Measurements from ENCODE around the gene MPV17L.
"Not testable (repeated sequence)": the region's sequence is repeated elsewhere in the genome, so short reads cannot be mapped to it uniquely, and the experiment has no call there.

The MPV17L gene

GRCh38 chr16:15395631-15396508 is at the start of gene MPV17L:
Gene MPV17L, plus strand, starts transcription at chr16:15395754. Its CDS starts 144 bp downstream, at chr16:15395898.
- not testable (repeated sequence) for DNase-seq (ENCODE audit: low read depth)

GRCh38 chr16:15348721-15349120 is 46.8 kb upstream of the MPV17L start:
- DNase-seq (ENCODE audit: low read depth): not testable (repeated sequence)

GRCh38 chr16:15351251-15351650 is 44.3 kb upstream of the MPV17L start:
- not testable (repeated sequence) for DNase-seq (ENCODE audit: low read depth)

DNA sequence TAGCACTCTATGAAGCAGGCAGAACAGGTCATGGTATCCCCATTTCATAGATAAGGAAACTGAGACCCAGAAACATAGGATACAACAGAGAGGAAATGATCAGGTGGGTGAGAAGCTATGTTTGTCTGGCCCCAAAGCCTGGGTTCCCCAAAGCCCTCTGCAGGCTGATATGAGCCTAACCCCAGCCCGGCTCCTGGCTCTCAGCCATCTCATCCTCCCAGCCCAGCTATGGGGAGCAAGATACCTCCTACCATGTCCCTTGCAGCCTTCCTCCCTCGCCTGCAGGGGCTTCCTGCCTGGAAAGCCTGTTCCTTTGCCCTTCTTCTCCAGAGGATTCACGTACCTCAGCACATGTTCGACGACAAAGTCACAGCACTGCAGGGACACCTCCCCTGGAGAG is 43.8 kb upstream of the MPV17L start:
- DNase-seq (ENCODE audit: low read depth): not testable (repeated sequence)

- DNase-seq (ENCODE audit: low read depth): not testable (repeated sequence)
Measured at GRCh38 chr16:15352852-15353251, 42.7 kb upstream of the MPV17L start.

GRCh38 chr16:15354846-15355245 is 40.7 kb upstream of the MPV17L start:
- not testable (repeated sequence) for DNase-seq (ENCODE audit: low read depth)

DNA sequence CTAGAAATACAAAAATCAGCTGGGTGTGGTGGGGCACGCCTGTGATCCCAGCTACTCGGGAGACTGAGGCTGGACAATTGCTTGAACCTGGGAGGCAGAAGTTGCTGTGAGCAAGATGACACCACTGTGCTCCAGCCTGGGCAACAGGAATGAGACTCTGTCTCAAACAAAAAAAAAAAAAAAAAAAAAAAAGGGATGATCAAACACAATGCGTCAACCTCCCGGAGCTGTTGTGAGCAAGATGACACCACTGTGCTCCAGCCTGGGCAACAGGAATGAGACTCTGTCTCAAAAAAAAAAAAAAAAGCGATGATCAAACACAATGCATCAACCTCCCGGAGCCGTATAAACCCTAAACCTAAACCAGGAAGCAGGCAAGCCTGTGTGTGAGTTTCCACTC is 38.1 kb upstream of the MPV17L start:
- DNase-seq (ENCODE audit: low read depth): not testable (repeated sequence)

DNA sequence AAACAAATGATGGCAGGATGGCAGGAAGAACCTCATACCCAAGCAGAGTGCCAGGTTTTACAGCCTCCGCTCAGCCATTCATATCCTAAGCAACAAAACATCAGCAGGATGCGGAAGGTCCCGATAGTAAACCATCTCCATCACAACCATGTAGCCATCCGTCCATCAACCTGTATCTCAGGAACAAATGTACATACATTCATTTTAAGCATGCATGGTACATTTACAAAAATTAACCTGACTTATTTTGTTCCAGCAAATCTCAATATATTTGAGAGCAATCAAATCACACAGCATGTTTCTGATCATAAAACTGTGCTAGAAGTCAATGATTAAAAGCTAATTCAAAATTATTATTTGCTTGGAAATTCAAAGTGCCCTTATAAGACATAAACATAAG is 17.4 kb upstream of the MPV17L start, which contains the start of gene NPIPA5:
Gene NPIPA5, minus strand, starts transcription at position 101 of the 400 bp plus-strand sequence. Its CDS starts 0 bp downstream, at position 101.
- not testable (repeated sequence) for DNase-seq (ENCODE audit: low read depth)

GRCh38 chr16:15382810-15383209 is 12.7 kb upstream of the MPV17L start:
- DNase-seq (ENCODE audit: low read depth): not testable (repeated sequence)

- DNase-seq (ENCODE audit: low read depth): not testable (repeated sequence)
Measured at GRCh38 chr16:15388060-15388459, 7.5 kb upstream of the MPV17L start.

DNA sequence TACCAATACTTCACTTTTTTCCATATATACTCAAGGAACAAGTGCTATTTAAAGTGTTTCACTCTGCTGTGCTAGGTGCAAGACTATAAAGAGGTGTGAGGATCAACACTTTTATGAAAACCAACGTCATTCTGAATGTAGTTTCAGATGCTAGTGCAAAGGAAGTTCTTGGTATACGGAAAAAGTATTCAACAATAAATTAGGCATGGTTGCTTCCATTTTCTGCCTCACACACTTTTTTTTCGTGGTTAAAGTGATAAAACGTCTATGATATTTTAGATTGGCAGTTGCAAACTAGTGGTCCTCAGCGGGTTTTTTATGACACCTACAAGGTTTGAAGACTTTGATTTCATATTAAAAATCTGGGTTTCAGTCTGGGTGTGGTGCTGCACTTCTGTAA is 5.6 kb upstream of the MPV17L start:
- DNase-seq (ENCODE audit: low read depth): not testable (repeated sequence)

- not testable (repeated sequence) for DNase-seq (ENCODE audit: low read depth)
Measured at GRCh38 chr16:15393025-15393424, 2.5 kb upstream of the MPV17L start.

DNA sequence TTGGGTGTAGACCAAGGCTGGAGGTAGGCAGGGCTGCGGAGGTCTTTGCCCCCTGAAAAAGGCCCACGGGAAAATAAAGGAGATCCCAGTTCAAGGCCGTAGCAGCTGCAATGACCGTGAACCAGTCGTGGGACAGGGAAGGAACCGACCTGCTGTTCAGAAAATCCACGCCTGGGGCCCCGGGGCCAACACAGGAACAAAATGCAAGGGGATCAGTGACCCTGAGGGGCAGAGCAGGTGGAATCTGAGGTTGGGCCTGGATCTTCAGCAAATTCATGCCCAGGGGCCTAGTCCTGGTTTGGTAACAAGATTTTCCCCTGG is 915 bp downstream of the MPV17L start:
- not testable (repeated sequence) for DNase-seq (ENCODE audit: low read depth)

DNA sequence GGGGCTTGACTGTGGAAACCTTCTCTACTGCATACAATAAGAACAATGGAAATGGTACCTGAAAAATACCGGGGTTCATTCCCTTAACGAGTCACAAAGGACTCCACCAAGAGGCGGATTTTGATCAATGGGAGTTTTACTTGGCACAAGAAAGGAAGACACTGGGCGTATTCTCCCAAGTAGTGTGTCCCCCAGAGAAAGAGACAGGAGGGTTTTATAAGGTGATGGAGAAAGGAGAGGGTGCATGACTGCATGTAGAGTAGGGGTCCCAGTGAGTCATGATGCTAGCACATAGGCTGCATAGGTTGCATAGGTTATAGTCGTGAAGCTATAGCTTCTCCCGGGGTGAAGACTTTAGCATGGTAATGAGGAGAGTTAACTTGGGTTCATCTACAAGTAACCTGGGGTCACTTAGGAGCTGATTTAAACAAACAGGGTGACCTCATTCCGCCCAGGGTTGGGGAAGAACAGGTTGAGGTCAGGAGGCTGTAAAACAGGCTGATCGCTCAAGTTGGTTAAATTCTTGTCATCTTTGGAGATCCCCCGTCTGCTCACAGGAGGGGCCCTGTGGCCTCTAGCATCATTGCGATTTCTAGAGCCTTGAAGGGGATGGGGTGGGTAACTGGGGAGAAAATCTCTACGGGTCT is 1.5 kb downstream of the MPV17L start:
- no peak for DNase-seq (ENCODE audit: low read depth)

GRCh38 chr16:15398618-15399316 is 3.2 kb downstream of the MPV17L start:
- no peak for DNase-seq (ENCODE audit: low read depth)

GRCh38 chr16:15399317-15399716 is 3.8 kb downstream of the MPV17L start:
- no peak for DNase-seq (ENCODE audit: low read depth)

DNA sequence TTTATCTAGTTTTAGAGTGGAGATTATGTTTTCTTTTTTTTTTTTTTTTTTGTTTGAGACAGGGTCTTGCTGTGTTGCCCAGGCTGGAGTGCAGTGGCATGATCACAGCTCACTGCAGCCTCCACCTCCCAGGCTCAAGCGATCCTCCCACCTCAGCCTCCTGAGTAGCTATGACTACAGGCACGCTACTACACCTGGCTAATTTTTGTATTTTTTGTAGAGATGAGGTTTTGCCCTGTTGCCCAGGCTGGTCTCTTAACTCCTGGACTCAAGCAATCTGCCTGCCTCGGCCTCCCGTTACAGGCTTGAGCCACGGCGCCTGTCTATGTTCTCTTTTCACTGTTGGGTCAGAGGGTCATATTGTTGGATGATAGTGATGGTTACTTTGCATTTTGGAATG is 4.8 kb downstream of the MPV17L start:
- DNase-seq (ENCODE audit: low read depth): not testable (repeated sequence)

DNA sequence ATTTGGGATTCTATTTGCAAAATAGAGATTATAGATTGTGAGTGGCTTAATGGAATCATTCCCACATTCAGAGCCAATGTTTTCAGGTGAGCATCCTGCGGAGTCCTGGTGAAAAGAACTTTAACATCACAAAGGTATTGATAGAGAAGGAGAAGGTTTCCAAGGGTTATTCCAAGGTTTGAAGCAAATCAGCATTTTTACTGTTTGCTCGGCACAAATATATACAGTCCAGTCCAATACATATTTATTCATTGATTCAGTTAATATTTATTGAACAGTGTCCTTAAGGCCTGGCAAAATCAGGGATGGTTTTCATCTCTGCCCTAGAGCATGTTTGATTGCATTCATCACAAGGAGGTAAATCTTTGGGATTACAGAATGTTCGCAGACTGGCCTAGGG is 6.4 kb downstream of the MPV17L start:
- no peak for DNase-seq (ENCODE audit: low read depth)

DNA sequence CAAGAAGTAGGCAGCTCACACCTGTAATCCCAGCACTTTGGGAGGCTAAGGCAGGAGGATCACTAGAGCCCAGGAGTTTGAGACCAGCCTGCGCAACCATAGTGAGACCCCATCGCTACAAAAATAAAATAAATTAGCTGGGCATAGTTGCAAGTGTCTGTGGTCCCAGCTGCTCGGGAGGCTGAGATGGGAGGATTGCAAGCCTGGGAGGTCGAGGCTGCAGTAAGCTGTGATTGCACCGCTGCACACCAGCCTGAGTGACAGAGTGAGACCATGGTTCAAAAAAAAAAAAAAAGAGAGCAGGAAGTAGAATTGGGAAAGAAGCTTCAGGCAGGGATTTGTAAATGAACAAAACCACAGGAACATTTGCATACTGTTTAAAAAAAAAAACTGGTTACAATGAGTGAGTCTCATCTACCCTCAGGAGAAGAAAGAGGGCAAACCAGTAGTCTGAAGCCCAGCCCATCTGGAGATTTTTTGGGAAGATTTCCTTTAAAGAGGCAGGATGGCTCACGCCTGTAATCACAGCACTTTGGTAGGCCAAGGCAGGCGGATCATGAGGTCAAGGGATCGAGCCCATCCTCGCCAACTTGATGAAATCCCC is 7.9 kb downstream of the MPV17L start:
- DNase-seq (ENCODE audit: low read depth): no peak

DNA sequence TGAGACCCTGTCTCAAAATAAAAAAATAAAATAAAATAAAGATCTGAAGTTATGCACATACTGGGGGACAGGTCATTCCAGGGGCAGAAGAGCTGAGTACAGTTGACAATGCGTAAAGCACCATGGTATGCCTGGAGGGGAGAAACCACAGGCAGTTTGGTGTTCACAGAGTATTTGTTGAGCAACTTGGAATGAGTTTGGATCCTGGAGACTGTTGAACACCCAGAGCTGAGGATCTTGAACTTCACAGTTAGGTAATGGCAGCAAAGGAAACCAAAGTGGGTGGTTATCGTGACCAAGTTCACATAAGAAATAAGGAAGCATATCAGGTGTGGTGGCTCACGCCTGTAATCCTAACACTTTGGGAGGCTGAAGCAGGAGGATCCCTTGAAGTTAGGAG is 8.5 kb downstream of the MPV17L start:
- not testable (repeated sequence) for DNase-seq (ENCODE audit: low read depth)

DNA sequence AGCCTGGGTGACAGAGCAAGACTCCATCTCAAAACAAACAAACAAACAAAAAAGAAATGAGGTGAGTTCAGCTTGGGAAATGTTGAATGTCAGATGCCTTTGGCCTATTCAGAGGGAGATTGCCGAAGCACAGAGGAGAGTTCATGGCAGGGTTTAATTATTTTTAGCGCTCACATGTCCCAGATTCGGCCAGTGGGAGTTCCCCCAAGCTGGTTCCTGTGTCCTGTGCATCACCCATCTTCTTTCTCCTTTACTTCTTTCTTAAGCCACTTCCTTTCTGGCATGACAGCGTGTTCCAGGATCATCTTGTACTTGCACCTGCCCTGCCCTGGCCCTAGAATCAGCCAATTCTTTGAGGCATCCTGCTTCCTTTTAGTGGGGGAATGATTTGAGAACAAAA is 9.2 kb downstream of the MPV17L start:
- no peak for DNase-seq (ENCODE audit: low read depth)

DNA sequence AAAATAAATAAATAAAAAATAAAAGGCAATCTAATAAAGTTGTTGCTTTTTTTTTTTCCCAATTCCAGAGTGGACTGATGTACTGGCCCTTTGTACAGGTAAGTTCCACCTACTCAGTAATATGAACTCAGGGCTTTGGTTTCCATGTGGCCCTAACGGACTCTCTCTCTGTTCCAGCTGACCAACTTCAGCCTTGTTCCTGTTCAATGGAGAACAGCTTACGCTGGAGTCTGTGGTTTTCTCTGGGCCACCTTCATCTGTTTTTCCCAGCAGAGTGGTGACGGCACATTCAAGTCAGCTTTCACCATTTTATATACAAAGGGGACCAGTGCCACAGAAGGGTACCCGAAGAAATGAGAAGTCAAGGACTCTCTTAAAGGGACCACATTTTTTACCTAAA is 12.2 kb downstream of the MPV17L start:
- DNase-seq (ENCODE audit: low read depth): not testable (repeated sequence)
